GM12878 (cell line): ENCODE results near the gene C16orf74. TPM values are rescaled to one million over a fixed set of nuclear protein-coding genes. Genes with fewer than 3 reads are reported as not detected.

Source experiments
- ATAC-seq: fragments of 200-7000 bp; cut with Tn5 transposase; 3 replicates; pipeline ENCODE4 v1.9.1; 2020; ENCODE audit warnings: mild to moderate bottlenecking, moderate library complexity
- BruUV-seq: library from RNA; stranded (reverse); fragments of 400-500 nt; replicated peaks from 2 replicates; lab custom pipeline; 2021; lab: Mats Ljungman, UMichigan
- CTCF ChIA-PET: fragments of 300-600 bp; sonication (Branson Sonifier 250); formaldehyde crosslinking; extraction: SDS; loops from one replicate; lab custom pipeline; 2021; ENCODE audit warnings: inconsistent platforms; lab: Yijun Ruan, JAX
- POLR2A ChIA-PET: fragments of 350-600 bp; formaldehyde crosslinking; extraction: SDS; loops from one replicate; lab custom pipeline; 2021; ENCODE audit warnings: inconsistent platforms; lab: Charles Lee
- RAD21 ChIA-PET: fragments of 300-600 bp; sonication (Branson Sonifier 250); formaldehyde crosslinking; loops from one replicate; lab custom pipeline; 2023; ENCODE audit warnings: antibody characterized with exemption; ENCODE audit not compliant: unreplicated experiment; lab: Charles Lee
- SMC1A ChIA-PET: fragments of 300-600 bp; sonication (Branson Sonifier 250); formaldehyde crosslinking; loops from one replicate; lab custom pipeline; 2023; ENCODE audit not compliant: unreplicated experiment, uncharacterized antibody; lab: Charles Lee
- DNase-seq: peaks from one replicate; pipeline ENCODE4 v3.0.0-alpha.2; 2011; ENCODE audit warnings: low read depth, low spot score
- FAIRE-seq: peaks from 3 replicates; lab custom pipeline; 2011; peaks lifted over from hg19 to GRCh38; lab: Jason Lieb, UNC
- H2AFZ ChIP-seq: 2 replicates; pipeline ENCODE4 v1.6.0; 2011; ENCODE audit warnings: low read depth, low read length, control low read depth; ENCODE audit not compliant: control insufficient read depth
- H3K27ac ChIP-seq: 2 replicates; pipeline ENCODE4 v1.5.1; 2011; ENCODE audit warnings: control low read depth; ENCODE audit not compliant: control insufficient read depth, insufficient read depth
- H3K27me3 ChIP-seq, 2 experiments: replicated peaks in 1 of 2; 2 replicates each; pipeline versions ENCODE4 v1.6.0 to v1.6.1; 2011; ENCODE audit warnings: low read length in 1 of 2; ENCODE audit not compliant: control insufficient read depth in 2 of 2, insufficient read depth in 2 of 2
- H3K36me3 ChIP-seq, 2 experiments: 2 replicates each; pipeline ENCODE4 v1.5.1; 2011; ENCODE audit warnings: low read length in 1 of 2; ENCODE audit not compliant: control insufficient read depth in 2 of 2, insufficient read depth in 2 of 2
- H3K4me1 ChIP-seq: 2 replicates; pipeline ENCODE4 v1.6.1; 2011; ENCODE audit warnings: mild to moderate bottlenecking, low read length, moderate library complexity, mixed read lengths; ENCODE audit not compliant: control insufficient read depth, insufficient read depth
- H3K4me2 ChIP-seq: 2 replicates; pipeline ENCODE4 v1.6.0; 2011; ENCODE audit warnings: control low read depth; ENCODE audit not compliant: control insufficient read depth, insufficient read depth
- H3K4me3 ChIP-seq: fragments of 200-600 bp; sonication (generic); 2 replicates; pipeline ENCODE4 v1.5.1; 2016
- H3K79me2 ChIP-seq: 2 replicates; pipeline ENCODE4 v1.6.0; 2011; ENCODE audit warnings: low read length; ENCODE audit not compliant: control insufficient read depth, insufficient read depth
- H3K9ac ChIP-seq: 2 replicates; pipeline ENCODE4 v1.8.0; 2011; ENCODE audit warnings: low read length, control low read depth, mixed read lengths; ENCODE audit not compliant: control insufficient read depth, insufficient read depth
- H3K9me3 ChIP-seq: replicated peaks from 3 replicates; pipeline ENCODE4 v1.5.1; 2011; ENCODE audit warnings: mild to moderate bottlenecking, low read length; ENCODE audit not compliant: control insufficient read depth, insufficient read depth
- H4K20me1 ChIP-seq: 2 replicates; pipeline ENCODE4 v1.6.0; 2011; ENCODE audit not compliant: control insufficient read depth, insufficient read depth
- CREB1 ChIP-seq: IDR thresholded peaks from 2 replicates; pipeline ENCODE4 v1.6.1; 2012; ENCODE audit warnings: low read depth, mild to moderate bottlenecking, inconsistent platforms
- EP300 ChIP-seq, 2 experiments: fragments of 150-350 bp in 1 of 2; IDR thresholded peaks; 2 replicates each; pipeline ENCODE4 v1.6.1; 2011 to 2012; ENCODE audit warnings: low read depth in 2 of 2, low read length in 2 of 2, borderline replicate concordance in 1 of 2, improper control_type of control experiment in 1 of 2, inconsistent platforms in 1 of 2; ENCODE audit not compliant: control insufficient read depth in 1 of 2
- FOS ChIP-seq: IDR thresholded peaks from 3 replicates; pipeline ENCODE4 v1.6.1; 2011; ENCODE audit warnings: borderline replicate concordance; ENCODE audit not compliant: insufficient read length; ENCODE audit errors: extremely low read depth
- FOXK2 ChIP-seq: fragments of 450-650 bp; IDR thresholded peaks from 2 replicates; pipeline ENCODE4 v1.6.1; 2017; ENCODE audit warnings: mild to moderate bottlenecking, moderate library complexity
- GABPA ChIP-seq: IDR thresholded peaks from 2 replicates; pipeline ENCODE4 v1.6.1; 2014; ENCODE audit warnings: antibody characterized with exemption, low read depth, mild to moderate bottlenecking, inconsistent platforms
- HSF1 ChIP-seq: fragments of 150-350 bp; IDR thresholded peaks from 2 replicates; pipeline ENCODE4 v1.6.1; 2014; ENCODE audit warnings: mild to moderate bottlenecking, low read depth, low read length
- NR2C1 ChIP-seq: fragments of 450-650 bp; IDR thresholded peaks from 2 replicates; pipeline ENCODE4 v1.6.1; 2017; ENCODE audit warnings: antibody characterized with exemption, mild to moderate bottlenecking, moderate library complexity
- RELA ChIP-seq: fragments of 450-650 bp; IDR thresholded peaks from 2 replicates; pipeline ENCODE4 v1.8.0; 2014; ENCODE audit warnings: borderline replicate concordance; ENCODE audit not compliant: partially characterized antibody
- RFX5 ChIP-seq: IDR thresholded peaks from 2 replicates; pipeline ENCODE4 v1.6.1; 2011; ENCODE audit warnings: low read depth, low read length, improper control_type of control experiment
- SIN3A ChIP-seq: IDR thresholded peaks from 2 replicates; pipeline ENCODE4 v1.6.1; 2012; ENCODE audit warnings: low read depth, low read length, improper control_type of control experiment
- STAT1 ChIP-seq: fragments of 450-650 bp; conservative IDR thresholded peaks from 2 replicates; pipeline ENCODE4 v1.6.1; 2014; ENCODE audit warnings: antibody characterized with exemption, mild to moderate bottlenecking
- STAT3 ChIP-seq: IDR thresholded peaks from 2 replicates; pipeline ENCODE4 v1.6.1; 2011; ENCODE audit warnings: low read depth, low read length, improper control_type of control experiment
- WGBS: methylation state at CpG from one replicate; pipeline ENCODE4 v1.1.6; 2016; ENCODE audit warnings: low lambda C conversion rate; ENCODE audit not compliant: insufficient replicate concordance, insufficient coverage; ENCODE audit errors: missing lambda C conversion rate; 5-methylcytosine and 5-hydroxymethylcytosine counted together
- in situ Hi-C: fragments of 300-500 bp; cut with MboI; formaldehyde crosslinking; loops from 9 replicates; pipeline ENCODE4 v1.14.3; 2018; ENCODE audit warnings: mixed read lengths
- intact Hi-C: fragments of 100-400 bp; cut with micrococcal nuclease; formaldehyde crosslinking; loops from one replicate; pipeline ENCODE4 v1.14.2; 2022; ENCODE audit not compliant: unreplicated experiment
- polyA plus RNA-seq, 11 experiments: library from polyadenylated mRNA; depleted of rRNA in 4 of 11; unstranded in 6 of 11; stranded (reverse) in 5 of 11; fragments of >200 nt; fragmentation: Nextera tagmentation in 4 of 11; fragmentation: Illumina TruSeq in 1 of 11; extraction: Ambion mirVana in 4 of 11; extraction: Trizol in 1 of 11; gene quantifications; 1 replicate in 1 of 11; 2 replicates in 10 of 11; pipeline versions ENCODE4 v1.2.1 to v1.2.3, GENCODE V29; 2011 to 2016; ENCODE audit warnings: inconsistent platforms in 2 of 11, missing spikeins in 2 of 11, low read depth in 1 of 11
- total RNA-seq, 4 experiments: library from RNA; depleted of rRNA in 3 of 4; stranded (reverse); fragments of >200 nt in 3 of 4; fragmentation: Illumina TruSeq in 1 of 4; extraction: Trizol in 1 of 4; gene quantifications; 2 replicates each; pipeline versions ENCODE4 v1.2.1 to v1.2.3, GENCODE V29; 2013 to 2021

C16orf74 gene
- total and polyA plus RNA-seq, 10 of the 15 experiments (the other 5 are each of a cell fraction or from before 2014, with no cell fraction given) = 0.23 to 20.1 (median 6.8) TPM

GRCh38 chr16:85674828-85675227 lies 76.1 kb downstream of the C16orf74 start:
- in situ Hi-C loops (no loop called here), intact Hi-C loops (loop anchor here (5.0 kb wide), 1 partner anchor 42 kb away; no protein-coding TSS in a partner anchor)
- Histone ChIP-seq H3K9me3 (no peaks in the 10 kb centered on the region), H3K9ac (no peak overlapping the region), H3K27ac (peak overlapping the region; percentile 28; the same call in 1 of the 2 replicates), H4K20me1 (peaks cover 2% of the 10 kb centered on the region; the same call in 1 of the 2 replicates), H3K4me1 (peaks cover 12% of the 10 kb centered on the region), H3K4me3 (no peak overlapping the region), H3K36me3 (peaks cover 34 to 40% of the 10 kb centered on the region in 2 experiments), H2AFZ (no peak overlapping the region), H3K79me2 (no peaks in the 10 kb centered on the region; the same call in none of the 2 replicates), H3K27me3 (no peaks in the 10 kb centered on the region), H3K4me2 (no peak overlapping the region)
- FAIRE-seq = no peak
- CTCF ChIA-PET = interaction anchor here (1.0 to 5.5 kb wide), 6 partner anchors 9 to 233 kb away, joined by 3 to 36 read pairs (median 4); no protein-coding TSS in a partner anchor
- peak; percentile 62 for ATAC-seq
- RAD21 ChIA-PET = no interaction called here
- SMC1A ChIA-PET = interaction anchor here (1.5 to 3.3 kb wide), 3 partner anchors 9 to 86 kb away, joined by 3 to 11 read pairs (median 9); no protein-coding TSS in a partner anchor
- 59% methylated on average over 6 of the region's 6 CpGs for WGBS
- POLR2A ChIA-PET = no interaction called here
- no TSS peak for BruUV-seq
- DNase-seq = no peak
- no peak for TF ChIP-seq GABPA
- no peak for TF ChIP-seq HSF1
- no peak for TF ChIP-seq SIN3A
- TF ChIP-seq CREB1 = no peak
- TF ChIP-seq FOS = no peak
- no peak for TF ChIP-seq EP300 (IDR thresholded peaks at IDR 0.05; ENCODE audit: borderline replicate concordance in 1 of 2, control insufficient read depth in 1 of 2, low read depth in 2 of 2, low read length in 2 of 2)
- TF ChIP-seq FOXK2 = no peak
- no peak for TF ChIP-seq STAT3
- no peak for TF ChIP-seq STAT1
- no peak for TF ChIP-seq RFX5
- no peak for TF ChIP-seq RELA
- TF ChIP-seq NR2C1 = no peak
